NK-92 treated with Interleukin-12 subunit alpha and Interleukin-12 subunit beta, amount 100 ng/mL, for 24 hours (cell line): ENCODE data around the gene BOK.
"Not testable (repeated sequence)": the region's sequence is repeated elsewhere in the genome, so short reads cannot be mapped to it uniquely, and the experiment has no call there.

Experiments used
- DNase-seq: peaks from one replicate; lab custom pipeline; 2025; lab: John Stamatoyannopoulos, UW

Gene BOK

GRCh38 chr2:241558532-241559322 is at the start of gene BOK:
BOK (plus strand) TSS chr2:241558745; CDS start chr2:241559484, 739 bp downstream.
- DNase-seq = no peak

GRCh38 chr2:241509155-241509784 is 49.3 kb upstream of the BOK start:
- DNase-seq = no peak

GRCh38 chr2:241511091-241511741 is 47.3 kb upstream of the BOK start:
- no peak for DNase-seq

GRCh38 chr2:241514553-241514952 is 44.0 kb upstream of the BOK start:
- DNase-seq = no peak

- no peak for DNase-seq
Observed at GRCh38 chr2:241514986-241515737, 43.4 kb upstream of the BOK start.

- no peak for DNase-seq
Observed at GRCh38 chr2:241516520-241516965, 42.0 kb upstream of the BOK start.

GRCh38 chr2:241517297-241517696 is 41.2 kb upstream of the BOK start:
- no peak for DNase-seq

GRCh38 chr2:241519669-241520068 is 38.9 kb upstream of the BOK start:
- no peak for DNase-seq

- DNase-seq = no peak
Observed at GRCh38 chr2:241522477-241522876, 36.1 kb upstream of the BOK start.

- not testable (repeated sequence) for DNase-seq
Observed at GRCh38 chr2:241525818-241526780, 32.4 kb upstream of the BOK start.

GRCh38 chr2:241530571-241530970 is 28.0 kb upstream of the BOK start:
- DNase-seq = no peak

GRCh38 chr2:241531161-241531722 is 27.3 kb upstream of the BOK start:
- no peak for DNase-seq

- DNase-seq = no peak
Observed at GRCh38 chr2:241532168-241532567, 26.4 kb upstream of the BOK start.

GRCh38 chr2:241532733-241533601 is 25.6 kb upstream of the BOK start:
- DNase-seq = no peak

GRCh38 chr2:241534293-241534692 is 24.3 kb upstream of the BOK start:
- no peak for DNase-seq

GRCh38 chr2:241534701-241535375 is 23.7 kb upstream of the BOK start:
- no peak for DNase-seq

GRCh38 chr2:241535871-241536655 is 22.5 kb upstream of the BOK start:
- DNase-seq = no peak
